HCT116 (cell line): Measurements from ENCODE around the gene RREB1.

ENCODE experiments used
- CEBPB ChIP-seq: IDR thresholded peaks from 2 replicates; pipeline ENCODE4 v1.6.1; 2012; ENCODE audit warnings: low read depth
- CTCF ChIP-seq, 3 experiments: fragments of 200-600 bp in 1 of 3; sonication (generic) in 1 of 3; IDR thresholded peaks in 2 of 3; conservative IDR thresholded peaks in 1 of 3; 2 replicates each; pipeline ENCODE4 v1.5.1; 2012 to 2017; ENCODE audit warnings: low read depth in 2 of 3, low read length in 2 of 3, antibody characterized with exemption in 1 of 3, borderline replicate concordance in 1 of 3, control low read depth in 1 of 3, mild to moderate bottlenecking in 1 of 3, mixed read lengths in 1 of 3, mixed run types in 1 of 3, moderate library complexity in 1 of 3; ENCODE audit not compliant: insufficient read depth in 1 of 3
- EZH2phosphoT487 ChIP-seq: fragments of 200-600 bp; IDR thresholded peaks from 2 replicates; pipeline ENCODE4 v1.6.1; 2018; ENCODE audit warnings: antibody characterized with exemption, borderline replicate concordance
- JUND ChIP-seq: IDR thresholded peaks from 2 replicates; pipeline ENCODE4 v1.6.1; 2012
- POLR2A ChIP-seq: IDR thresholded peaks from 2 replicates; pipeline ENCODE4 v1.7.0; 2011; ENCODE audit warnings: borderline replicate concordance; ENCODE audit not compliant: insufficient read depth, insufficient read length; ENCODE audit errors: extremely low read depth
- REST ChIP-seq: IDR thresholded peaks from 2 replicates; pipeline ENCODE4 v1.6.1; 2012; ENCODE audit warnings: low read depth
- SIN3A ChIP-seq: IDR thresholded peaks from 2 replicates; pipeline ENCODE4 v1.6.1; 2012; ENCODE audit warnings: low read depth
- TCF7L2 ChIP-seq: IDR thresholded peaks from 2 replicates; pipeline ENCODE4 v1.7.0; 2011; ENCODE audit warnings: borderline replicate concordance, inconsistent platforms; ENCODE audit not compliant: insufficient read depth, insufficient read length; ENCODE audit errors: extremely low read depth

GRCh38 chr6:7262746-7263518 lies 155.2 kb downstream of the RREB1 start:
- TF ChIP-seq CTCF (IDR thresholded peaks at IDR 0.05 in 2 of 3, conservative IDR thresholded peaks at IDR 0.05 in 1 of 3; ENCODE audit: borderline replicate concordance in 1 of 3, insufficient read depth in 1 of 3, low read depth in 2 of 3, low read length in 2 of 3) (no peak), CEBPB (no peak), POLR2A (no peak), SIN3A (no peak), JUND (no peak), REST (no peak), EZH2phosphoT487 (no peak), TCF7L2 (no peak)
